H9 (cell line): Measurements from ENCODE around the gene HERC6. TPM values are rescaled to one million over a fixed set of nuclear protein-coding genes. Genes with fewer than 3 reads are reported as not detected.

Experiments used
- DNase-seq: peaks from one replicate; pipeline ENCODE4 v3.0.0-alpha.2; 2017
- H2AFZ ChIP-seq: one replicate; pipeline ENCODE4 v1.6.1; 2013; ENCODE audit warnings: mild to moderate bottlenecking, low read length, control low read depth, moderate library complexity
- H2AK5ac ChIP-seq: 2 replicates; pipeline ENCODE4 v1.6.1; 2013; ENCODE audit warnings: low read length, control low read depth, mixed read lengths; ENCODE audit not compliant: insufficient read length
- H2BK120ac ChIP-seq: one replicate; pipeline ENCODE4 v1.6.1; 2013; ENCODE audit warnings: low read depth, mild to moderate bottlenecking, low read length, control low read depth, inconsistent platforms; ENCODE audit not compliant: poor library complexity, severe bottlenecking
- H2BK12ac ChIP-seq: 2 replicates; pipeline ENCODE4 v1.6.1; 2013; ENCODE audit warnings: low read length, control low read depth, mixed read lengths, low read depth; ENCODE audit not compliant: insufficient read length
- H2BK15ac ChIP-seq: 2 replicates; pipeline ENCODE4 v1.6.1; 2013; ENCODE audit warnings: low read depth, low read length, control low read depth
- H2BK20ac ChIP-seq: one replicate; pipeline ENCODE4 v1.6.1; 2013; ENCODE audit warnings: low read depth, mild to moderate bottlenecking, low read length, control low read depth, inconsistent platforms; ENCODE audit not compliant: poor library complexity, severe bottlenecking
- H2BK5ac ChIP-seq: 2 replicates; pipeline ENCODE4 v1.6.1; 2013; ENCODE audit warnings: low read length, control low read depth, mixed read lengths; ENCODE audit not compliant: insufficient read length
- H3K14ac ChIP-seq: 2 replicates; pipeline ENCODE4 v1.6.1; 2013; ENCODE audit warnings: low read length, control low read depth; ENCODE audit not compliant: insufficient read depth
- H3K18ac ChIP-seq: 2 replicates; pipeline ENCODE4 v1.6.1; 2013; ENCODE audit warnings: low read depth, mild to moderate bottlenecking, mixed read lengths, low read length, control low read depth; ENCODE audit not compliant: insufficient read length
- H3K23ac ChIP-seq: 2 replicates; pipeline ENCODE4 v1.6.1; 2013; ENCODE audit warnings: low read length, control low read depth, mixed read lengths, low read depth; ENCODE audit not compliant: insufficient read length
- H3K23me2 ChIP-seq: 2 replicates; pipeline ENCODE4 v1.6.1; 2013; ENCODE audit warnings: low read depth, mild to moderate bottlenecking, mixed read lengths, low read length, control low read depth; ENCODE audit not compliant: insufficient read length, poor library complexity, severe bottlenecking
- H3K27ac ChIP-seq: 2 replicates; pipeline ENCODE4 v1.5.1; 2013; ENCODE audit warnings: low read length, control low read depth, mixed read lengths, low read depth; ENCODE audit not compliant: insufficient read length
- H3K27me3 ChIP-seq: 2 replicates; pipeline ENCODE4 v1.6.1; 2013; ENCODE audit warnings: low read length, control low read depth, inconsistent platforms; ENCODE audit not compliant: insufficient read depth
- H3K4ac ChIP-seq: 2 replicates; pipeline ENCODE4 v1.6.1; 2013; ENCODE audit warnings: low read depth, mild to moderate bottlenecking, control low read depth, inconsistent platforms, low read length, moderate library complexity
- H3K4me1 ChIP-seq: 2 replicates; pipeline ENCODE4 v1.6.1; 2013; ENCODE audit warnings: low read length, control low read depth, inconsistent platforms; ENCODE audit not compliant: insufficient read depth
- H3K4me2 ChIP-seq: 2 replicates; pipeline ENCODE4 v1.6.1; 2013; ENCODE audit warnings: low read length, control low read depth, mixed read lengths; ENCODE audit not compliant: insufficient read length, insufficient read depth
- H3K56ac ChIP-seq: 2 replicates; pipeline ENCODE4 v1.6.1; 2013; ENCODE audit warnings: low read depth, mild to moderate bottlenecking, mixed read lengths, low read length, control low read depth; ENCODE audit not compliant: insufficient read length
- H3K79me1 ChIP-seq: 2 replicates; pipeline ENCODE4 v1.6.1; 2013; ENCODE audit warnings: low read depth, mild to moderate bottlenecking, moderate library complexity, low read length, control low read depth, inconsistent platforms; ENCODE audit not compliant: insufficient read depth, poor library complexity, severe bottlenecking
- H3K79me2 ChIP-seq: 2 replicates; pipeline ENCODE4 v1.6.1; 2013; ENCODE audit warnings: low read length, control low read depth, inconsistent platforms; ENCODE audit not compliant: insufficient read depth
- H3K9ac ChIP-seq: 2 replicates; pipeline ENCODE4 v1.6.1; 2013; ENCODE audit warnings: low read length, control low read depth, mixed read lengths; ENCODE audit not compliant: insufficient read length; ENCODE audit errors: extremely low read depth
- H3K9me3 ChIP-seq: one replicate; pipeline ENCODE4 v1.6.1; 2013; ENCODE audit warnings: low read depth, low read length, inconsistent platforms; ENCODE audit not compliant: control insufficient read depth
- H3T11ph ChIP-seq: one replicate; pipeline ENCODE4 v1.6.1; 2013; ENCODE audit warnings: mild to moderate bottlenecking, low read length, control low read depth, inconsistent platforms
- H4K20me1 ChIP-seq: one replicate; pipeline ENCODE4 v1.6.1; 2013; ENCODE audit not compliant: control insufficient read depth, insufficient read length, insufficient read depth
- H4K5ac ChIP-seq: 2 replicates; pipeline ENCODE4 v1.6.1; 2013; ENCODE audit warnings: low read depth, mild to moderate bottlenecking, mixed read lengths, low read length, control low read depth; ENCODE audit not compliant: insufficient read length
- H4K8ac ChIP-seq: replicated peaks from 2 replicates; pipeline ENCODE4 v1.6.1; 2013; ENCODE audit warnings: low read length, control low read depth, mixed read lengths, low read depth; ENCODE audit not compliant: insufficient read length
- H4K91ac ChIP-seq: 2 replicates; pipeline ENCODE4 v1.6.1; 2013; ENCODE audit warnings: low read depth, mild to moderate bottlenecking, moderate library complexity, mixed read lengths, low read length, control low read depth; ENCODE audit not compliant: insufficient read length
- H3K27ac Mint-ChIP-seq, 3 experiments: 2 replicates in 2 of 3; 3 replicates in 1 of 3; pipeline ENCODE4 v1.8.0; 2020 to 2021; ENCODE audit warnings: mixed read lengths in 3 of 3, mild to moderate bottlenecking in 1 of 3, moderate library complexity in 1 of 3
- H3K27me3 Mint-ChIP-seq: 2 replicates; pipeline ENCODE4 v1.8.0; 2021; ENCODE audit warnings: low read depth, mild to moderate bottlenecking, moderate library complexity, mixed read lengths
- H3K36me3 Mint-ChIP-seq, 3 experiments: 2 replicates in 2 of 3; 3 replicates in 1 of 3; pipeline ENCODE4 v1.8.0; 2020 to 2021; ENCODE audit warnings: low read depth in 3 of 3, mixed read lengths in 3 of 3; ENCODE audit not compliant: insufficient read depth in 1 of 3
- H3K4me1 Mint-ChIP-seq, 2 experiments: 2 replicates each; pipeline ENCODE4 v1.8.0; 2020; ENCODE audit warnings: mixed read lengths in 2 of 2
- H3K4me3 Mint-ChIP-seq, 2 experiments: 2 replicates in 1 of 2; 3 replicates in 1 of 2; pipeline ENCODE4 v1.8.0; 2020 to 2021; ENCODE audit warnings: mild to moderate bottlenecking in 2 of 2, mixed read lengths in 2 of 2, moderate library complexity in 1 of 2
- H3K9me3 Mint-ChIP-seq, 2 experiments: 2 replicates in 1 of 2; 3 replicates in 1 of 2; pipeline ENCODE4 v1.8.0; 2020; ENCODE audit warnings: mild to moderate bottlenecking in 2 of 2, mixed read lengths in 2 of 2, moderate library complexity in 1 of 2
- total RNA-seq: library from RNA; stranded (reverse); gene quantifications from 2 replicates; pipeline ENCODE4 v1.2.1, GENCODE V29; 2021
- TF ChIP-seq, protein P1 (sequence below): fragments of 200-600 bp; sonication (generic); conservative IDR thresholded peaks from 3 replicates; pipeline ENCODE4 v1.8.0; 2021; ENCODE audit warnings: antibody characterized with exemption, mild to moderate bottlenecking

Gene HERC6
- total RNA-seq, 1 experiment from 2014 or later: 8.2 TPM

DNA sequence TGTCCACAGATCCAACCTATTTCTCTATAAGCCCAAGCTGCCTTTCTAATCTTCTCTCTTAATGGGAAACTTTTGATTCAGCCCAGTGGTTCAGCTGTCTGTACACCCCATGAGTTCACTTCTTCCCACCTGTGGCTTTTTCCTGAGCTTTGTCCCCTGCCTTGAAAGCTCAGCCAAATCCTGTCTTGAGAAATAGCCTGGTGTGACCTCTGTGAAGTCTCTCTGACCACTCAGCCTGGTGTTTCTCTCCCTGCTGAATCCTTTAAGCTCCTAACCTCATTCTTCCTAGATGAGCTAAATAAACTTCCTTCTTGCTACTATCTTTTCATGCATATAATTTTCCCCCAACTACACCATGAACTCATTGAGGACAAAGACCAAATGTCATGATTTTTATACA lies 63.0 kb downstream of the HERC6 start:
- Histone ChIP-seq H3K23ac (no peak overlapping the region), H3K18ac (no peak overlapping the region), H2BK20ac (no peak overlapping the region), H3K23me2 (no peaks in the 10 kb centered on the region), H3T11ph (no peak overlapping the region), H3K79me1 (no peaks in the 10 kb centered on the region), H2BK120ac (no peak overlapping the region), H3K9me3 (no peaks in the 10 kb centered on the region), H3K14ac (no peak overlapping the region), H4K8ac (no peak overlapping the region), H2AFZ (no peak overlapping the region), H3K27me3 (no peaks in the 10 kb centered on the region), H3K79me2 (no peaks in the 10 kb centered on the region), H2AK5ac (no peak overlapping the region), H3K4ac (no peak overlapping the region), H4K91ac (no peak overlapping the region), H4K5ac (no peak overlapping the region), H4K20me1 (no peaks in the 10 kb centered on the region), H2BK15ac (no peak overlapping the region), H3K27ac (no peak overlapping the region), H2BK5ac (no peak overlapping the region), H3K56ac (no peak overlapping the region), H2BK12ac (no peak overlapping the region), H3K4me2 (no peak overlapping the region), H3K4me1 (peaks cover 5% of the 10 kb centered on the region; the same call in 1 of the 2 replicates), H3K9ac (no peak overlapping the region)
- Mint-ChIP-seq H3K27ac (no peak overlapping the region), H3K4me3 (no peak overlapping the region), H3K27me3 (no peaks in the 10 kb centered on the region), H3K9me3 (peaks cover 4 to 10% of the 10 kb centered on the region in 2 experiments; a peak in 3 of 5 replicates), H3K36me3 (peaks cover 8 to 22% (median 13%) of the 10 kb centered on the region in 3 experiments; a peak in 6 of 7 replicates), H3K4me1 (peaks cover 20 to 45% of the 10 kb centered on the region in 2 experiments)
- TF ChIP-seq, protein P1, sequence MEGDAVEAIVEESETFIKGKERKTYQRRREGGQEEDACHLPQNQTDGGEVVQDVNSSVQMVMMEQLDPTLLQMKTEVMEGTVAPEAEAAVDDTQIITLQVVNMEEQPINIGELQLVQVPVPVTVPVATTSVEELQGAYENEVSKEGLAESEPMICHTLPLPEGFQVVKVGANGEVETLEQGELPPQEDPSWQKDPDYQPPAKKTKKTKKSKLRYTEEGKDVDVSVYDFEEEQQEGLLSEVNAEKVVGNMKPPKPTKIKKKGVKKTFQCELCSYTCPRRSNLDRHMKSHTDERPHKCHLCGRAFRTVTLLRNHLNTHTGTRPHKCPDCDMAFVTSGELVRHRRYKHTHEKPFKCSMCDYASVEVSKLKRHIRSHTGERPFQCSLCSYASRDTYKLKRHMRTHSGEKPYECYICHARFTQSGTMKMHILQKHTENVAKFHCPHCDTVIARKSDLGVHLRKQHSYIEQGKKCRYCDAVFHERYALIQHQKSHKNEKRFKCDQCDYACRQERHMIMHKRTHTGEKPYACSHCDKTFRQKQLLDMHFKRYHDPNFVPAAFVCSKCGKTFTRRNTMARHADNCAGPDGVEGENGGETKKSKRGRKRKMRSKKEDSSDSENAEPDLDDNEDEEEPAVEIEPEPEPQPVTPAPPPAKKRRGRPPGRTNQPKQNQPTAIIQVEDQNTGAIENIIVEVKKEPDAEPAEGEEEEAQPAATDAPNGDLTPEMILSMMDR: no peak
- DNase-seq: no peak
